Fibroblast of lung (primary cell): ENCODE data around the gene INTS7.

Experiments used
- CTCF ChIP-seq, 2 donors: IDR thresholded peaks in 1 of 2; conservative IDR thresholded peaks in 1 of 2; 1 replicate in 1 of 2; 2 replicates in 1 of 2; pipeline ENCODE4 v1.5.1; 2011 to 2012; ENCODE audit warnings: low read length in 2 of 2, control low read depth in 1 of 2, inconsistent platforms in 1 of 2, low read depth in 1 of 2, mild to moderate bottlenecking in 1 of 2
- EZH2 ChIP-seq: IDR thresholded peaks from 2 replicates; pipeline ENCODE4 v1.5.1; 2012; ENCODE audit warnings: low read length, control low read depth, mild to moderate bottlenecking; ENCODE audit errors: missing control alignments

DNA sequence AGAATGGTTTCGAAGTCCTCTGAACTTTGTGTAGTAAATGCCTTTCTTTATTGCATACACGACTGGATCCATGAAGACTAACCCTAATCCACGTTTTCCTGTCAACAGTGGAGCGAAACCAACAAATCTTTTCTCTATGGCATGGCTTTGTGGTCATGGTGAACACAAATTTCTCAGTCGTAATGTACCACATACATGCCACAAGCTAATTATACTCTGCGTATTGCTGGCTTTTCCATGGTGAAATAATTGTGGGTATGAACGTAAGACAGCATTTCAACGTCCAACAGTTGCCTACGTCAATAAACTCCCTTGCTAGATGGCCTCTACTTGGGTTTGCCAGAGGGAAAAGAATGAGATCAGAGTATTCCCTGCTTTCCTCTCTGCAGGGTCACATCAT, 27.5 kb downstream of the INTS7 start:
- no peak for TF ChIP-seq CTCF (conservative IDR thresholded peaks at IDR 0.05 in 1 of 2, IDR thresholded peaks at IDR 0.05 in 1 of 2; ENCODE audit: low read depth in 1 of 2, low read length in 2 of 2)
- TF ChIP-seq EZH2: no peak
